GM18507 (cell line): ENCODE measurements around the gene KRTAP10-2.

Experiments
- DNase-seq: peaks from one replicate; pipeline ENCODE4 v3.0.0; 2011; ENCODE audit warnings: low read depth; ENCODE audit not compliant: insufficient read length; ENCODE audit errors: extremely low spot score
- FAIRE-seq: peaks from 2 replicates; lab custom pipeline; 2011; peaks lifted over from hg19 to GRCh38; lab: Jason Lieb, UNC

Gene KRTAP10-2

DNA sequence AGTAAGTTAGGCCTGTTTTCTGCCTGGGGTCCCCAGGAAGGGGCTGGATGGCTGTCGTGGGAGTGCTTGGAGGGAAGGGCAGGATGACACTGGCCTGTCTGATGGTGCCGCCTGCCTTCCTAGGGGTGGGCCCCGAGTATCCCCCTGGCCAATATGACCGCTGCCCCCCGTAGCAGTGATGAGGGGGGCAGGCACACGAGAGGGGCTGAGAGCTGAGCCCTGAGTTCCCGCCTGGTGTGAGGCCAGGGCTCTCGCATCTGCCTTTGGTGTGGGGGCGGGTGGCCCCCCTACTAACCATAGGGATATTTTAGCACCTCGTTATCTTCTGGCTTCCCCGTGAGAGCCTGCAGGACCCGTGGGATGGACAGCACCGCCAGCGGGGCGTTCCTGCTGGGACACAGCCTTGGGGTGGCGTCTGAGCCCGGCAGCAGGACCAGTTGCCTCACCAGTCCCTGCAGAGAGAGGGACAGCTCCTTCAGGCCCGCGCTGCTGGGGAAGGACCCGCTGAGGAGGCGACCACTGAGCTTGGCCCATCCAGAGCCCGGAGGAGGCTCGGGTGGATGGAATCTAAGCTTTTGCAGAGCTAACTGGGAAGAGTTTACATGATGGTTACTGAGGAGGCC lies 21.7 kb downstream of the KRTAP10-2 start:
- FAIRE-seq (no peak), DNase-seq (no peak)

DNA sequence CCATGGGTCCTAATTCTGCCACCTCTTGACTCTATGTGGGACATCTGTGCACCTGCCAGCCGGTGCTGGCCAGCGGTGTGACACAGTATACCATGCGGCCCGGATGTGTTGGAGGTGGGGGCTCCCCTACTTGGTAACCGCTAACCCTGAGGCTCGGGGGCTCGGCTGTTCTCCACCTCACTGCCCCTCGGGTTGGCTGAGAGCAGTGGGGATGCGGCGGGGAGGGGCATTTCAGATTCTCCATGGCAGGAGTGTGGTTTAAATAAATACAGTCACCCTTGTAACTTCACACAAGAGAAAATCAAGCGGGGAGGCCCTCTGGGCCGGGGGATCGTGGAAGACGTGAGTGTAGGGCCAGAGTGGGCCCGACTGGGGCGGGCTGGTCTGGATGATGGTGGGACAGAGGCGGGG lies 22.3 kb downstream of the KRTAP10-2 start:
- DNase-seq = no peak
- FAIRE-seq = no peak

DNA sequence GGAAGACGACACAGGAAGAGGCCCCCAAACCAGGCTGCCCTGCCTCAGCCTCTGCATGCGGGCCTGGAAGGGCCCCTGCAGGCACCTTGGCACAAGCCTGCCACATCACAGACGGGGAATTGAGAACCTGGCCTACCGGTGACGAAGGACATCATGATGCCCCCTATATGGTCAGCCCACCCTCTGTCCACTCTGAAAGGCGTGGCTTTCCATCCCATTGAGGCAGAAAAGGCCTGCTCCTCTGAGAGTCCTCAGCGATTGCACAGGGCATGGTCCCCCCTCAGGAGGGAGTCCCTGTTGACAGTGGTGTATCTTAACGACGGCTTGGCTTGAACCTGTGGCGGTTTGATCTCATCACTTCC lies 22.7 kb downstream of the KRTAP10-2 start:
- FAIRE-seq (no peak), DNase-seq (no peak)

DNA sequence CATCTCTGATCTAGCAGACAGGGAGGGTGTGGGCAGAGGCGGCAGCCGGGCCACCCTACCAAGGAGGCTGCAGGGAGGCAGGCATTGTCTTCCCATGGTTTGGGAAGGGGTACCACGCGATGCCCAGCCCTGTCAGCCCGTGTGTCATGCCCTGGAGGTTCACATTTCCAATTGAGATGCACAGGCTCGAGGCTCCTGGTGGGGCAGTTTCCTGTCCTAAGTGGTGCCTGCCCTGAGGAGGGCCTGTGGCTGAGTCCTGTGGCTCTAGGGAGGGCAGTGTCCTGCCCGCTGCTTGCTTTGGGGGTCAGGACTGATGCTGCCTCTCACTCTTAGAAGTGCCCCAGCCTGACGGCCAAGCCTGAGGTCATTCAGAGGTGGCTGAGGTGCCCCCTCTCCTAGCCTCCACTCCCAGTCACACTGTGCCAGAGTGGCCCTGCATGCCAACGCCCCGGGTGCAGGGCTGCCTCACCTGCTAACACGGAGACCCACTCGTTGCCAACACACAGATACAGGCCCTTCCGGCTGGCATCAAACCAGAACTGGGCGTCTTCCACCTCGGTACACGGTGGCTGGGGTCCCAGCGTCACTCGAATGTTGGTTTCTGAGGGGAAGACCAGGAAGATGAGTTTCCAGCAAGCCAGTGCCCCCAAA lies 23.2 kb downstream of the KRTAP10-2 start:
- DNase-seq = no peak
- no peak for FAIRE-seq

DNA sequence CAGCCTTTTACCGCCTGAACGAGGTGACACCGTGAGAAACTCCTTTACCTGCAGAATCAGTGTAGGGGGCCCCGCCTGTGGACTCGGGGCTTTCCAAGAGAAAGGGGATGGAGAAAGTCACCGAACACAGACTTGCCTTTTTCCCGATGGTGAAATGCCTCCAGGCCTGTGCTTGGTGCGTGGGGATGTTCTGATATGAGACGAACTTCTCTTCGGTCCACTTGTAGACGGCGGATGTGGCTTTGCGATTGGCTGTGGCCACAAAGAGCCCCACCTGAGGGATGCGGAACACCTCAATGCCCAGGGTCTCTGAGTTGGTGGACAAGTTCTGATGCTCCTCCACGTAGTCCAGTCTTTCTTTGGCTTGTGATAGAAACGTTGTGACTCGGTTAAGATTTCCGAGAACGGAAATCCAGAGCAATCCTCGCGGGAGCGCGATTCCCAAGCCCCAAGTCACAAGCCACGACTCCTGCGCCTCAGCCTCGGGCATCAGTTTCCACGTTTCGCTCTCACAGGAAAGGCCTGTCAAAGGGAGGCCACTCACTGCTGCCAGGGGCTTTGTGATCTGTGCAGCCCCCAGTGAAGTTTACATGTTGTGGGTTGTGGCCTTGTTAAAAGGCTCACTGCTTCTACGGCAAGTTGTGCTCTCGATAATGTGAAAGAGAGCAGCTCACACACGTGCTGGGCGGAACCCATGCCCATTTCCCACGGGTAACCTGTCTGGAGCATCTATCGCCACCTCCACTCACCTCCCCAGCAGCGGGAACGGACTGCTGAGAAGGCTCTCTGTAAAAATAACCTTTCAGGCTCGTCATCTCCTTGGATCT lies 23.9 kb downstream of the KRTAP10-2 start:
- FAIRE-seq (no peak), DNase-seq (no peak)

DNA sequence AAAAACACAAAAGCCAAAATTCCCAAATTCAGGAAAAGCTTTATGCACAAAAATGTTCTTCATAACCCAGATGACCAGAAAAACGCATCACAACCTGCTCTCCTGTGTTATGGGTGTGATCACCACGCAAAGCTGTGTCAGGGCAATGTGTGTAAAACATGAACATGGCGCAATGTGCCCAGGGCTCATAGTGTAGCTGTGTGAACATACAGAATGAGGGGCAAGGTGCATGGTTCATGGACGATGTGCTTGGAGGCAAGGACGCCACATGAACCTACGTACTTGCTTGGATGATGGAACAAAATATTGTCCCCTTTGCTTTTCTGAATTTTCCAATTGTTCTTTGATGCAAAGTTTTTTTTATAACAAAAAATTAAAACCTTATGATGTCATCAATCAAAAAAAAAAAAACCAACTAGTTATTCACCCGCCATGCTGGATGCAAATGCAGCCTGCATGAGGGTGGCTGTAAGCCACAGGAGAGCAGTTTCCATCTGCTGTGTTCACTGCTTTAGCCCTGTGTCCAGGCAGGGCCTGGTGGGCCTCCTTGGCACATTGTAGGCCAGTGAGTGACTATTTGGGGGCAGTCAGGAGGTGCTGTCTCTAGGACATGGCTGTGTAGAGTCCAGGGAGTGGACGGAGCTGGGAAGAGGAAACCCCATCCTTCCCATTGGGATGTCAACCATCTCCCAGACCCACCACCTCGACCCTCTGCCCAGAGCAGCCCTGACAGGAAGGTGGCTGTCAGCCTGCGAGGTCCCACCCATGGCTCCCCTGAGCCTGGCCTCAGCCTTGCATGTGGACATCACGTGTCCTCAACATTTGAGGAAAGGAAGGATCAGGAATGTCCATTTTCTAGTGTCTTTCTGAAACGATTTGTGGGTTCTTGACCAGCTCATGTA lies 25.0 kb downstream of the KRTAP10-2 start:
- no peak for FAIRE-seq
- DNase-seq = no peak

DNA sequence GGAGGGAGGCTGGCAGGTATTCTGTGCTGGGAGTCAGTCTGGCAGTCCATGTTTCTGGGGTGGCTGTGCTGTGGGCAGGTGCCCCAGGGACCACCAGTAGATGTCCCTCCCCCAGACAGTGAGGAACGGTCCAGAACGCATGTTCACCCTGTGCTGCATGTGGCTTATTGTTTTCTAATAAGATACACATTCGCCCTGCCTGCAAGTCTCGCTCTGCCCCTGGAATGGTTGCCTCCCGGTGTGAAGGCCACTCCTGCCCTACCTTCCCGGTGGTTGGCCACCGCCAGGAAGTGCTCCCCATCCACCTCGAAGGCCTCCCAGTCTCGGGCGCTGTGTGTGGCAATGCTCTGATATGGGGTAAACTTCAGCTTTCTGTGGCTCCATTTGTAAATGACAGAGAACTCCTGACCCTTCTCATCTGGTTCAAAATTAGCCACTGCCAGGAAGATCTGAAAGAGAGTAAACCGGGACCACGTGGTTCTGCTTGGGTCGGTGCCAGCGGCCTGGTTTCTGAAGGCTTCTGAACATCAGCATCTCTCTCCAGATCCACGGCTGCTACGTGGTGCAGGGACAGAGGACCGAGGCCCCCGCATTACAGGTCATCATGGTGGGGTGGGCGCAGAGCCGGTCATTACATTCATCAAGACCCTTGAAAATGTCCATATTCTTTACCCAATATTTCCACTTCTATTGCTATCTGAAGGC lies 25.8 kb downstream of the KRTAP10-2 start:
- FAIRE-seq = no peak
- DNase-seq = no peak

DNA sequence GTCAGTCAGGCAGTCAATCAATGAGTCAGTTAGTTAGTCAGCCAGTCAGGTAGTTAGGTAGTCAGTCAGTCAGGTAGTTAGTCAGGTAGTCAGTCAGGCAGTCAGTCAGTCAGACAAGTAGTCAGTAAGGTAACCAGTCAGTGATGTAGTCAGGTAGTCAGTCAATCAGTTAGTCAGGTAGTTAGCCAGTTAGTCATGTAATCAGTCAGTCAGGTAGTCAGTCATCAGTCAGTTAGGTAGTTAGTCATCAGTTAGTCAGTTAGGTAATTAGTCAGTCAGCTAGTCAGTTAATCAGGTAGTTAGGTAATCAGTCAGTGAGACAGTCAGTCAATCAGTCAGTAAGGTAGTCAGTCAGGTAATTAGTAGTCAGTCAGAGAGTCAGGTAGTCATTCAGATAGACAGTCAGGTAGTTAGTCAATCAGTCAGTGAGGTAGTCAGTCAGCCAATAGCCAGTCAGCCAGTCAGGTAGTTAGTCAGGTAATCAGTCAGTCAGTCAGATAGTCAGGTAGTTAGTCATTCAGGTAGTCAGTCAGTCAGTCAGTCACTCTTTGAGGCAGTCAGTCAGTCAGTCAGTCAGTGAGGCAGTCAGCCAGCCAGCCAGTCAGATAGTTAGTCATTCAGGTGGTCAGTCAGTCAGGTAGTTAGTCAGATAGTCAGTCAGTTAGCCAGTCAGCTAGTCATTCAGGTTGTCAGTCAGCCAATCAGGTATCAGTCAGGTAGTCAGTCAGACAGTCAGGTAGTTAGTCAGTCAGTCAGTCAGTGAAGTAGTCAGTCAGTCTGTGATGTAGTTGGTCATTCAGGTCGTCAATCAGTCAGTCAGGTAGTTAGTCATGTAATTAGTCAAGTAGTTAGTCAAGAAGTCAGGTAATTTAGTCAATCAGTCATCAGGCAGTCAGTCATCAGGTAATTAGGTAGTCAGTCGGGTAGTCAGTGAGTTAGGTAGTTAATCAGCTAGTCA lies 26.6 kb downstream of the KRTAP10-2 start:
- DNase-seq (no peak), FAIRE-seq (no peak)

DNA sequence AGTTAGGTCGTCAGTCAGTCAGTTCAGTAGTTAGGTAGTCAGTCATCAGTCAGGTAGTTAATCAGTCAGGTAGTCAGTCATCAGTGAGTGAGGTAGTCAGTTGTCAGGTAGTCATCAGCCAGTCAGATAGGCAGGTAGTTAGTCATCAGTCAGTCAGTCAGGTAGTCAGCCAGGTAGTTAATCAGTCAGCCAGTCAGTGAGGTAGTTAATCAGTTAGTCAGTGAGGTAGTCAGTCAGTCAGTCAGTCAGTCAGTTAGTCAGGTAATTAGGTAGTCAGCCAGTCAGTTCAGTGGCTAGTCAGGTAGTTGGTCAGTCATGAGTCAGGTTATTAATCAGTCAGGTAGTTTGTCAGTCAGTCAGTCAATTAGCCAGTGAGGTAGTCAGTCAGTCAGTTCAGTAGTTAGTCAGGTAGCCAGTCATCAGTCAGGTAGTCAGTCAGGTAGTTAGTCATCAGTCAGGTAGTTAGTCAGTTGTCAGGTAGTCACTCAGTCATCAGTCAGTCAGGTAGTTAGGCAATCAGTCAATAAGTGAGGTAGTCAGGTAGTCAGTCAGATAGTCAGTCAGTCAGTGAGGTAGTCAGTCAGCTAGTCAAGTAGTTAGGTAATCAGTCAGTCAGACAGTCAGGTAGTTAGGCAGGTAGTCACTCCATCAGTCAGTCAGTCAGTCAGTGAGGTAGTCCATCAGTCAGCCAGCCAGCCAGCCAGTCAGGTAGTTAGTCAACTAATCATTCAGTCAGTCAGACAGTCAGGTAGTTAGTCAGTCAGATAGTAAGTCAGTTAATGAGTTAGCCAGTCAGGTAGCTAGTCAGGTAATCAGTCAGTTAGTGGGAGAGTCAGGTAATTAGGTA lies 27.5 kb downstream of the KRTAP10-2 start:
- FAIRE-seq (no peak), DNase-seq (no peak)

DNA sequence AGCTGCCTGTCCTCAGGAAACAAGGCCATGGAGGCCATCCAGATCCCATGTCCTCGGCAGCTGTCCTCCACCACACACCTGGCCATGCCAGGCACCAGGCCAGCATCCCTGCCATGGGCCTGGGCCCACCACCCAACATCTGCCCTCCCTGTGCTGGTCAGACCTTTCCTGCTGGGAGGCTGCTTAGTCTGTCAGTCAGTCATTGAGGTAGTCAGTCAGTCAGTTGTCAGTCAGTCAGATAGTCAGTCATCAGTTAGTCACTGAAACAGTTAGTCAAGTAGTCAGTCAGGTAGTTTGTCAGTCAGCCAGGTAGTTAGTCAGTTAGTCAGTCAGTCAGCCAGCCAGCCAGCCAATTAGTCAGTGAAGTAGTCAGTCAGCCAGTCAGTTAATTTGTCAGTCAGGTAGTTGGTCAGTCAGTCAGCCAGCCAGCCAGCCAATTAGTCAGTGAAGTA lies 28.5 kb downstream of the KRTAP10-2 start:
- FAIRE-seq (peak; percentile 24), DNase-seq (no peak)

DNA sequence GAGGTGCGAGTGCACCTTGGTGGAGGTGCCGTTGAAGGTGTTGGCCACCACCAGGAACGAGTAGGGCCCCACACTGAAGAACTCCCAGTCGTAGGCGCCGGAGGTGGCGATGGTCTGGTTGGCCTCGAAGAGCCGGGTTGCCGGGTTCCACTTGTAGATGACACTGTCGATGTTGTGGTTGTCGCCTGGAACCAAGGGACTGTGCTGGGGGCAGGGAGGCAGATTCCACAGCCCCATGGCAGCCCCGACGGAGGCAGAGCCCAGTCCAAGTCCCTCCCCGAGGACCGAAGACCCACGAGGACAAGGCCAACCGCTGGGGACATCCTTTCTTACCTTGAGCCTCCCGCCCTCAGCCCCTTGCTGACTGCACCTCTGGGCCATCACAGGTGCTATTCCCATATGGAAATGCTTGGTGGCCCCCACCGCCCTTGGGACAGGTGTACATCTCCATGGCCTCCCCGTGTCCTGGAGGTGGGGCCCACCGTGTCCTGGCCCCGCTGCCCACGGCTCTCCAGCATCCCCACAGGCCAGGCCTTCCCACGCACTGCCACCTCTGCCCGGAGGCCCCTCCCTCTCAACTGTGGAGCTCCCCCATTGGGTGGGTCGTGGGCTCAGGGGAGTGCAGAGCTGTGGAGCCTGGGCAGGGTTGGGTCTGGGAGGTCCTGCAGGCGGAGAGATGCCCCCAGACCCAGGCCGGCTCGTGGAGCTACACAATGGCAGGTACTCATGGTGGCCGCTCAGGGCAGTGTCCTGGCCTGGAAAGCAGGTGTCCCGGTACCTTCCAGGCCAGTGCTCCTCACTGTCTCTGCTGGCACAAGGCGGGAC lies 29.2 kb downstream of the KRTAP10-2 start:
- DNase-seq (no peak), FAIRE-seq (no peak)

DNA sequence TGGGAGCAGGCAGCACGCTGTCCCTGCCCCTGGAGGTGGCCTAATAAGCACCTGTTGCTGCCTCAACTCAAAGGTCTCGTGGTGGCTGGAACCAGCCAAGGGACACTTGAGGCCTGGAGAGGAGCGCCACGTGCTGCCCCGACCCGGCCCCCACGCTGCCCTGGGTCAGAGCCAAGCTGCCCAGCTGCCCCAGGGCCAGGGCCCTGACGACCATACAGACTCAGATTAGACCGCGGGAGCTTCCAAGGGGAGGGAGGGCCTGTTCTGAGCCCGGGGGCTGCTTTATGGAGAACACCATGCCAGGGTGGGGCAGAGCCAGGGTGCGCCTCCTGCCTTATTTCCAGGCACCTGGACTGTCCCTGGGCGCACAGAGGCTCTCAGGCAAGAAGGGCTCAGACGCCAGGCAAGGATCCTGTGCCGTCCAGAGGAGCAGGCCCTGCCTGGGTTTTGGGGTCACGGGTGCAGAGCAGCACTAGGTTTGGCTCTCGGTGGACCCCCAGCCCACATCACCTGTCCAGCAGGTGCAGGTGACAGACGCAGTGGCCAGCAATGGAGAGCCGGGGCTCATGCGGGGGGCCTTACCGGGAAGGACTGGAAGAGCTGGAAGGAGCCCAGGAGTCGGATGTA lies 29.9 kb downstream of the KRTAP10-2 start:
- no peak for FAIRE-seq
- no peak for DNase-seq

DNA sequence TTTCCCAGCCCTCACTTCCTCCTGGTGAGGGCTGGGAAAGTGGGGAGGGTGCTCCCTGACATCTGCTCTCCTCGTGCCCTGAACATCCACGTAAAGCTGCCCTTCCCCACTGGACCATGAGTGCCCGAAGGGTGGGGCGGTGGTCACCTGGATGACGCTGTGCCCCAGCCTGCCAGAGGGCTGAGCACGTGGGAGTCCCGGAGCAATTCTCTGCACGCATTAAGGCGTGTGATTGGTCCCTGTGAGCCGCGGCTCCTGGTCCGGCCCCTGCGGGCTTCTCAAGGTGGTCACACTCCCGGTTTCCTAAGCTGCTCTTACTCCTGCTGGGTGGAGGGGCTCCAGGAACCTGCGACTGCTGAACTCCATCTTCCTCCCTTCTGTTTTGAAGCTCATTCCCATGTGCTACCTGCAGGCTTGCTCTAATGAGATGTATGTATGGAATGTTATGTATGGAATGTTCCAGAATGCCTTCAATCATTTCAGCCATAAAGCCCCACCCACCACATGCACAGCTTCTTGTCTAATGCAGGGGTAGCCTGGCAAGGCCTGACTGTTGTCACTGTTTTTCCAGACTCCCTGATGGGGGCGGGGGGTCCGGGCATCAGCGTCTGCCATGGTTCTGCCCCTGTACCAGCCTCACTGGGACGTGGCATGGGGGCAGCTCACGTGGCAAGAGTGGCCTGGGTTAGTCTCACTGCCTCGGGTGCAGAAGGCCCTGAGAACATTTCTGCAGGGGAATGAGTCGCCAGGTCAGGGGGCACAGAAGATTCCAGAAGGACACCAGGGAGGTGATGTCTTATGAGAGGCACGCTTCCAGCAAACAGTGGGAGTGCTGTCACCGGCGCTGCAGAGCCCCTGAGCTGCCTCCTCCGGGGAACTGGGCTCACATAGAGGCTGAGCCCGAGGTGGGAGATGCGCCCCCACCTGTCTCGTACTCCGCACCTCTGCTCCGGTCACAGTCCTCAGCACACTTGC lies 30.7 kb downstream of the KRTAP10-2 start:
- DNase-seq = no peak
- FAIRE-seq = no peak

DNA sequence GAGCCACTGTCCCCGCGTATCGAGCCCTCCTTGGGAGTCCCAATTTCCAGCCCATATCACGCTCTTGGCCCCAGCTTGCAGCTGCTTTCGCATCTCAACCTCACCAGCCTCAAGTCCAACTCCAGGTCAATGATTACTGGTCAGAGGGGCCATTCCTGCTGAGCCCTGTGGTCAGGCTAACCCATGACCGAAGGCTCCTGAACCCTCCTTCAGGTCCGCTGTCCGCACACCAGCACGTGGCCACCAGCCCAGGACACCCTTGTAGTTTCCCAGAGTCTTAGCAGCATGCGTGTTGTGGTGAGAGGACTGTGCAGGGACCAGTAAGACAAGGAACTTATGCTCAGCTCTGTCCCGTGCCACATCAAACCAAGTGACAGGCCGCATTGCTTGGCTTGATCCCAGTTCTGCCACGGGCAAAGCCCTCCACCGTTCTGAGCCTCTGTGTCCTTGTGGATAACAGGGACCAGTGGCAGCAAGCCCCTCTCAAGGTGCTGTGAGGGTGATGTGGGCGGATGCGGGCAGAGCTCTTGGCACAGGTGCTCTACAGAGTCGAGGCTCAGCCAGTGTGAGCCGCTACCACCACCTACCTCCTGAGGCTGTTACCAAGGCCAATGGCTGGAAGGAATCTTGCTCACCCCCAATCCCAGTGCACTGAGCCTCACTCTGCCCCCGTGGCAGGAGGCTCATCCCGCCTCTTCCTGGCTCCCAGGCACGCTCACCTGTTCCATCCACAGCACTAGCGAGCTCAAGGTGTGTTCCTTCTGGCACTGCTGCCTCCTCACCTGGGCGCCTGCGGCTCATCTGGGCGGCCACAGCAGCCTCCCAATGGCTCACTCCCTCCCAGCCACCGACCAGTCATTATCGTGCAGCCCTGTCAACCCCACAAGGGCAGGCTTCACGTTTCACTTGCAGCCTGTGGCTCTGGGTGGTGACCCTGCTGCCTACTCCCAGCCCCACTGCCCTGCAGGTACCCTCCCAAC lies 31.7 kb downstream of the KRTAP10-2 start:
- DNase-seq (no peak), FAIRE-seq (no peak)
